WTC11 (cell line): ENCODE results near the gene HES4.

Source experiments
- ATF1 ChIP-seq: sonication (generic); formaldehyde crosslinking; IDR thresholded peaks from 2 replicates; pipeline ENCODE4 v1.8.1; 2023; ENCODE audit warnings: mild to moderate bottlenecking, moderate library complexity, missing genetic modification reagents
- ATF2 ChIP-seq: sonication (generic); formaldehyde crosslinking; IDR thresholded peaks from 2 replicates; pipeline ENCODE4 v1.8.1; 2022; ENCODE audit warnings: low read depth, missing genetic modification reagents, borderline replicate concordance
- ATF6 ChIP-seq: sonication (generic); formaldehyde crosslinking; IDR thresholded peaks from 2 replicates; pipeline ENCODE4 v1.8.1; 2023; ENCODE audit warnings: mild to moderate bottlenecking, missing genetic modification reagents
- CREM ChIP-seq: sonication (generic); formaldehyde crosslinking; IDR thresholded peaks from 2 replicates; pipeline ENCODE4 v1.8.1; 2022; ENCODE audit warnings: mild to moderate bottlenecking, missing genetic modification reagents, moderate library complexity
- E2F5 ChIP-seq: sonication (generic); formaldehyde crosslinking; IDR thresholded peaks from 2 replicates; pipeline ENCODE4 v1.8.1; 2022; ENCODE audit warnings: mild to moderate bottlenecking, moderate library complexity, missing genetic modification reagents
- HMGXB4 ChIP-seq: sonication (generic); formaldehyde crosslinking; IDR thresholded peaks from 2 replicates; pipeline ENCODE4 v1.8.1; 2023; ENCODE audit warnings: mild to moderate bottlenecking, moderate library complexity, missing genetic modification reagents
- NR2C2 ChIP-seq: sonication (generic); formaldehyde crosslinking; IDR thresholded peaks from 2 replicates; pipeline ENCODE4 v1.8.0; 2022; ENCODE audit warnings: mild to moderate bottlenecking, missing genetic modification reagents
- NR3C1 ChIP-seq: sonication (generic); formaldehyde crosslinking; conservative IDR thresholded peaks from 2 replicates; pipeline ENCODE4 v1.8.1; 2023; ENCODE audit warnings: low read depth, mild to moderate bottlenecking, missing genetic modification reagents
- SMAD3 ChIP-seq: sonication (generic); formaldehyde crosslinking; IDR thresholded peaks from 2 replicates; pipeline ENCODE4 v1.8.0; 2022; ENCODE audit warnings: missing genetic modification reagents, mild to moderate bottlenecking, borderline replicate concordance
- TCF7 ChIP-seq: sonication (generic); formaldehyde crosslinking; IDR thresholded peaks from 2 replicates; pipeline ENCODE4 v1.8.0; 2022; ENCODE audit warnings: mild to moderate bottlenecking, low read depth, missing genetic modification reagents, moderate library complexity
- TP53 ChIP-seq: sonication (generic); formaldehyde crosslinking; IDR thresholded peaks from 2 replicates; pipeline ENCODE4 v1.8.1; 2023; ENCODE audit warnings: mild to moderate bottlenecking, missing genetic modification reagents
- USF2 ChIP-seq: sonication (generic); formaldehyde crosslinking; IDR thresholded peaks from 2 replicates; pipeline ENCODE4 v1.8.1; 2023; ENCODE audit warnings: mild to moderate bottlenecking, missing genetic modification reagents, moderate library complexity
- TF ChIP-seq, protein P1 (sequence below): fragments of 200-600 bp; IDR thresholded peaks from 2 replicates; pipeline ENCODE4 v1.8.0; 2022; ENCODE audit warnings: antibody characterized with exemption
- TF ChIP-seq, protein P2 (sequence below): fragments of 250-450 bp; sonication (Bioruptor Pico); conservative IDR thresholded peaks from 2 replicates; pipeline ENCODE4 v1.9.0; 2021; ENCODE audit warnings: mild to moderate bottlenecking

GRCh38 chr1:1040004-1040991 is 40.4 kb upstream of the HES4 start:
- TF ChIP-seq NR2C2 (CRISPR knock-in tag) (no peak), HMGXB4 (CRISPR knock-in tag) (no peak), ATF6 (CRISPR knock-in tag) (no peak), CREM (no peak), USF2 (CRISPR knock-in tag) (no peak), TP53 (CRISPR knock-in tag) (no peak), TCF7 (no peak), E2F5 (CRISPR knock-in tag) (no peak), ATF2 (CRISPR knock-in tag) (no peak), NR3C1 (CRISPR knock-in tag) (no peak), ATF1 (CRISPR knock-in tag) (no peak), SMAD3 (CRISPR knock-in tag) (no peak)
- TF ChIP-seq, protein P1, sequence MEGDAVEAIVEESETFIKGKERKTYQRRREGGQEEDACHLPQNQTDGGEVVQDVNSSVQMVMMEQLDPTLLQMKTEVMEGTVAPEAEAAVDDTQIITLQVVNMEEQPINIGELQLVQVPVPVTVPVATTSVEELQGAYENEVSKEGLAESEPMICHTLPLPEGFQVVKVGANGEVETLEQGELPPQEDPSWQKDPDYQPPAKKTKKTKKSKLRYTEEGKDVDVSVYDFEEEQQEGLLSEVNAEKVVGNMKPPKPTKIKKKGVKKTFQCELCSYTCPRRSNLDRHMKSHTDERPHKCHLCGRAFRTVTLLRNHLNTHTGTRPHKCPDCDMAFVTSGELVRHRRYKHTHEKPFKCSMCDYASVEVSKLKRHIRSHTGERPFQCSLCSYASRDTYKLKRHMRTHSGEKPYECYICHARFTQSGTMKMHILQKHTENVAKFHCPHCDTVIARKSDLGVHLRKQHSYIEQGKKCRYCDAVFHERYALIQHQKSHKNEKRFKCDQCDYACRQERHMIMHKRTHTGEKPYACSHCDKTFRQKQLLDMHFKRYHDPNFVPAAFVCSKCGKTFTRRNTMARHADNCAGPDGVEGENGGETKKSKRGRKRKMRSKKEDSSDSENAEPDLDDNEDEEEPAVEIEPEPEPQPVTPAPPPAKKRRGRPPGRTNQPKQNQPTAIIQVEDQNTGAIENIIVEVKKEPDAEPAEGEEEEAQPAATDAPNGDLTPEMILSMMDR: no peak
- TF ChIP-seq, protein P2, sequence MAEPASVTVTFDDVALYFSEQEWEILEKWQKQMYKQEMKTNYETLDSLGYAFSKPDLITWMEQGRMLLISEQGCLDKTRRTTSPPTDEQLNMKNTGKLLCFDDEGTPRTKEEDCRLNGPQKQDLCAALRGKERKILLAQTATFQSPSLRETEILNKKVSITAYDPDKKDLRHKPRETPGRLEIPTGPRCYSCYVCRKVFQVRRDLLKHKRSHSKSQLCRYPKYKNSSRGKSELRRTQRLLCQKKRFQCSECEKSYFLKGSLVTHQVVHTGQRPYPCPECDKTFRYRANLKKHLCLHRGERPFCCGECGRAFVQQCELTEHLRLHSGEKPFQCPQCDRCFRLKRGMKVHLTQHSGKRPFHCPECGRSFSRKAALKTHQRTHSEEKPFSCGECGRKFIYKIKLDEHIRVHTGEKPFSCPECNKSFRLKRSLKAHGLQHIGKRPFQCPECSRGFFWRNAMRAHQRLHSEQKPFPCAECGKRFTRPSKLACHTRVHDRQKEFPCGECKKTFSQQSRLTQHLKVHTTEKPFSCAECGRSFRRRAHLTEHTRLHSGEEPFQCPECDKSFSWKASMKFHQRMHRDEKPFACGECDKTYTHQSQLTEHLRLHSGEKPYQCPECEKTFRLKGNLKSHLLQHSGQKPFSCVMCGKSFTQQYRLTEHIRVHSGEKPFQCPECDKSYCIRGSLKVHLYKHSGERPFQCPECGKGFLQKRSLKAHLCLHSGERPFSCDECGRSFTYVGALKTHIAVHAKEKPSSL (CRISPR knock-in tag): no peak
